Parathyroid adenoma (tissue), 2 donors: ENCODE data around the gene NPBWR2.

Experiments
- H2AFZ ChIP-seq: fragments of 300-600 bp; sonication (generic); one replicate; pipeline ENCODE4 v1.7.0; 2017; ENCODE audit warnings: antibody characterized with exemption, mild to moderate bottlenecking
- H3K27ac ChIP-seq: fragments of 300-600 bp; sonication (generic); one replicate; pipeline ENCODE4 v1.7.0; 2017
- H3K27me3 ChIP-seq: fragments of 300-600 bp; sonication (generic); one replicate; pipeline ENCODE4 v1.7.0; 2017; ENCODE audit warnings: low read length; ENCODE audit not compliant: control insufficient read depth, insufficient read depth
- H3K36me3 ChIP-seq: fragments of 300-600 bp; sonication (generic); one replicate; pipeline ENCODE4 v1.7.0; 2017; ENCODE audit warnings: low read length; ENCODE audit not compliant: control insufficient read depth, insufficient read depth
- H3K4me1 ChIP-seq: fragments of 300-600 bp; sonication (generic); one replicate; pipeline ENCODE4 v1.7.0; 2017; ENCODE audit warnings: control low read depth
- H3K4me2 ChIP-seq: fragments of 300-600 bp; sonication (generic); one replicate; pipeline ENCODE4 v1.7.0; 2017; ENCODE audit warnings: low read length
- H3K4me3 ChIP-seq: fragments of 300-600 bp; sonication (generic); one replicate; pipeline ENCODE4 v1.7.0; 2017; ENCODE audit warnings: low read depth, low read length
- H3K79me2 ChIP-seq: fragments of 300-600 bp; sonication (generic); one replicate; pipeline ENCODE4 v1.7.0; 2017; ENCODE audit warnings: control low read depth
- H3K9ac ChIP-seq: fragments of 300-600 bp; sonication (generic); one replicate; pipeline ENCODE4 v1.7.0; 2017; ENCODE audit warnings: mild to moderate bottlenecking
- H3K9me3 ChIP-seq: fragments of 300-600 bp; sonication (generic); one replicate; pipeline ENCODE4 v1.7.0; 2017; ENCODE audit warnings: low read length; ENCODE audit not compliant: control insufficient read depth
- TF ChIP-seq, protein P1 (sequence below): fragments of 300-600 bp; sonication (generic); IDR thresholded peaks from one replicate; pipeline ENCODE4 v1.7.0; 2017; ENCODE audit warnings: antibody characterized with exemption, mild to moderate bottlenecking
- donor health status: primary hyperparathyroidism.

NPBWR2 gene

GRCh38 chr20:64113796-64114355 lies 6.5 kb upstream of the NPBWR2 start:
- Histone ChIP-seq H3K9ac (no peak overlapping the region), H3K4me2 (no peak overlapping the region), H3K36me3 (no peaks in the 10 kb centered on the region), H3K4me1 (peaks cover 43% of the 10 kb centered on the region), H3K9me3 (no peaks in the 10 kb centered on the region), H2AFZ (no peak overlapping the region), H3K79me2 (peaks cover 2% of the 10 kb centered on the region), H3K27me3 (no peaks in the 10 kb centered on the region), H3K4me3 (no peak overlapping the region), H3K27ac (peak overlapping the region; percentile 66)
- TF ChIP-seq, protein P1, sequence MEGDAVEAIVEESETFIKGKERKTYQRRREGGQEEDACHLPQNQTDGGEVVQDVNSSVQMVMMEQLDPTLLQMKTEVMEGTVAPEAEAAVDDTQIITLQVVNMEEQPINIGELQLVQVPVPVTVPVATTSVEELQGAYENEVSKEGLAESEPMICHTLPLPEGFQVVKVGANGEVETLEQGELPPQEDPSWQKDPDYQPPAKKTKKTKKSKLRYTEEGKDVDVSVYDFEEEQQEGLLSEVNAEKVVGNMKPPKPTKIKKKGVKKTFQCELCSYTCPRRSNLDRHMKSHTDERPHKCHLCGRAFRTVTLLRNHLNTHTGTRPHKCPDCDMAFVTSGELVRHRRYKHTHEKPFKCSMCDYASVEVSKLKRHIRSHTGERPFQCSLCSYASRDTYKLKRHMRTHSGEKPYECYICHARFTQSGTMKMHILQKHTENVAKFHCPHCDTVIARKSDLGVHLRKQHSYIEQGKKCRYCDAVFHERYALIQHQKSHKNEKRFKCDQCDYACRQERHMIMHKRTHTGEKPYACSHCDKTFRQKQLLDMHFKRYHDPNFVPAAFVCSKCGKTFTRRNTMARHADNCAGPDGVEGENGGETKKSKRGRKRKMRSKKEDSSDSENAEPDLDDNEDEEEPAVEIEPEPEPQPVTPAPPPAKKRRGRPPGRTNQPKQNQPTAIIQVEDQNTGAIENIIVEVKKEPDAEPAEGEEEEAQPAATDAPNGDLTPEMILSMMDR = no peak

DNA sequence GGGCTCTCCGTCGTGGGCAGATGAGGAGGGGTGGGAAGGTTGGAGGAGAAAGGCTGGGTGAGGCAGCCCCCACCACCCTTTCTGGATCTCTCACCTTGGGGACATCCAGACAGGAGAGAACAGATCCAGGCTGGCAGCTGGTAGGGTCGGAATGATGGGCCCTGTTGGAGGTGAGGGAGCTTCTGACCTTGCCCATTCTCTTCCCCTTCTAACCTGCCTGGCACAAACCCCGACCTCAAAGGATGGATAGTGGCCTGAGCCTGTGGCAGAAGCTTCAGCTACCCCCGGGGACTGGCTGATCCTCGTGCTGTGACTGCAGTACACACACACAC lies 6.0 kb upstream of the NPBWR2 start:
- H3K9ac ChIP-seq = no peak overlapping the region
- H3K79me2 ChIP-seq = peaks cover 2% of the 10 kb centered on the region
- H3K27me3 ChIP-seq = no peaks in the 10 kb centered on the region
- H2AFZ ChIP-seq = peak overlapping the region; percentile 43
- H3K4me2 ChIP-seq = no peak overlapping the region
- no peaks in the 10 kb centered on the region for H3K9me3 ChIP-seq
- H3K4me3 ChIP-seq = no peak overlapping the region
- peak overlapping the region; percentile 66 for H3K27ac ChIP-seq
- H3K36me3 ChIP-seq = no peaks in the 10 kb centered on the region
- TF ChIP-seq, protein P1 = no peak
- H3K4me1 ChIP-seq = peaks cover 43% of the 10 kb centered on the region

- Histone ChIP-seq H3K27me3 (no peaks in the 10 kb centered on the region), H3K4me1 (peaks cover 43% of the 10 kb centered on the region), H3K79me2 (peaks cover 2% of the 10 kb centered on the region), H3K27ac (peak overlapping the region; percentile 66), H3K9ac (no peak overlapping the region), H3K4me2 (no peak overlapping the region), H3K36me3 (no peaks in the 10 kb centered on the region), H3K4me3 (no peak overlapping the region), H3K9me3 (no peaks in the 10 kb centered on the region), H2AFZ (peak overlapping the region; percentile 43)
- TF ChIP-seq, protein P1 = no peak
These were observed 5.5 kb upstream of the NPBWR2 start for GRCh38 chr20:64112691-64113443.

GRCh38 chr20:64111841-64112641 lies 4.7 kb upstream of the NPBWR2 start:
- Histone ChIP-seq H3K79me2 (peaks cover 2% of the 10 kb centered on the region), H3K27me3 (no peaks in the 10 kb centered on the region), H3K9me3 (no peaks in the 10 kb centered on the region), H3K4me1 (peaks cover 42% of the 10 kb centered on the region), H3K4me3 (no peak overlapping the region), H2AFZ (peak overlapping the region; percentile 25), H3K27ac (peak overlapping the region; percentile 66), H3K4me2 (no peak overlapping the region), H3K36me3 (no peaks in the 10 kb centered on the region), H3K9ac (no peak overlapping the region)
- TF ChIP-seq, protein P1 = no peak
